Smooth muscle cell of the brain vasculature (primary cell): ENCODE measurements around the gene GABPB1.

Source experiments
- DNase-seq: peaks from one replicate; pipeline ENCODE4 v3.0.0-alpha.2; 2012; ENCODE audit warnings: low read depth, low spot score

GABPB1 gene

GRCh38 chr15:50277370-50277769, 77.6 kb downstream of the GABPB1 start:
- DNase-seq: no peak

DNA sequence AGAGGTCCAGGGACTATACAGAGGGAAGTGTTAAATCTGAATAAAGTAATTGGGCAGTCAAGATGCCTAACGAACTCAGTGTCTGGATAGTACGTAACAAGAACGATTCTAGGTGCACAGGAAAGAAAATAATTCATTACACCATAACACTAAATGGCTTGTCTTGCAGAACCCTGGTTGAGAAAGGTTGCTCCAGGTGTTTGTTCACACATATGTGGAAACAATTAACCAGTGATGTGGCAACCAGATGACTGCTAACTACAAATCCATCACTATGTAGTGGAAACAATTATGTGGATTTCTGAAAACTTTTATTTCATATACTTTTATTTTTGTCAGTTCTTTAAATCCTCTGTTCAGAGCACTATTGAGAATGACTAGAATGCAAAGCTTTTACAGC, 79.1 kb downstream of the GABPB1 start:
- no peak for DNase-seq

DNA sequence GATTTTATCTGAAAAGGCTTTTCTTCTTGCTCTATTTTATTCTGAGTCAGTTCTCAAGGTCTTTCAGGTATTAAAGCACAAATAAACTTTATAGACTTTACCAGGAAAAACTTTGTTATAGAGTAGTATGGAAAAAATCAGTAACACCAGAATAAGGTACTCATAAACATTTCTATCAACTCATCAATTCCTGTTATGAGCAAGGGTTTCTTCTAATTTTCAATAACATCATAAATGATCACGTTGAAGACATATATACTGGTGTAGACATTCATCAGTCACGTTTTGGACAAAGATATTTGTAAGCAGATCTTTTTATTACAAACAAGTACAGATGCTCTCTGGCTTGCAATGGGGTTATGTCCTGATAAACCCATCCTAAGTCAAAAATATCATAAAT, 79.9 kb downstream of the GABPB1 start:
- DNase-seq: no peak

DNA sequence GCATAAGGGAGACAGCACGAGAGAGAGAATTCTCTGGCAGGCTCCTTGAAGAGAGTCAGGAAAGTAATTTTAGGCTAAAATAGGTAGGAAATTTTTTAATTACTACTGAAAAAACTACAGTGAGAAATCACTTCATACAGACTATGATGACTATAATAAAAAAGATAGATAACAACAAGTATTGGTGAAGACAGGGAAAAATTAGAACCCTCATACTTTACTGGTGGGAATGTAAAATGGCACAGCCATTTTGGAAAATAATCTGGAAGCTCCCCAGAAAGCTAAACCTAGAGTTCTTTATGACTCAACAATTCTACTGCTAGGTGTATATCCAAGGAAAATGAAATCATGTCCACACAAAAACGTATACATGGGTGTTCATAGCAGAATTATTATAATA, 87.4 kb downstream of the GABPB1 start:
- DNase-seq: no peak

GRCh38 chr15:50265620-50266019, 89.4 kb downstream of the GABPB1 start, which contains the start of gene HDC:
Gene HDC (minus strand): TSS chr15:50265726. CDS start chr15:50265623, 103 bp downstream.
- DNase-seq: no peak

DNA sequence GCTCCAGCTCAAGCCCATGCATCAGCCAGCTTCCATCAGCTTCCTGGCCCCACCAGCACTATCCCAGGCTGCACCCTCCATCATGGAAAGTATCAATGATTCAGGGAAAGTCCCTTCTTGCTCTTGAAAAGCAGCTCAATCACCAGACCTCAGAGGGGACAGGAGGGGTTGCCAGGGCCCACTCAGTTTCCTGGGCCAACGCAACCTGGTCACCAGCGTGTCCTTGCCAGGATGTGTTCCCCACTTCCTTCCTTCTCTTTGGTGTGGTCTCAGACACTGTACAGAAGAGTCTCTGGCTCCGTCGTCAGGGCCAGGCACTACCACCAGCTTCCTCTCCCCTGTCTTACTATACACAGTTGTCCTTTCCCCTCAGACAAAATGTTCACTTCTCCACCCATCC, 92.5 kb downstream of the GABPB1 start:
- no peak for DNase-seq

GRCh38 chr15:50261981-50262380, 93.0 kb downstream of the GABPB1 start:
- no peak for DNase-seq

DNA sequence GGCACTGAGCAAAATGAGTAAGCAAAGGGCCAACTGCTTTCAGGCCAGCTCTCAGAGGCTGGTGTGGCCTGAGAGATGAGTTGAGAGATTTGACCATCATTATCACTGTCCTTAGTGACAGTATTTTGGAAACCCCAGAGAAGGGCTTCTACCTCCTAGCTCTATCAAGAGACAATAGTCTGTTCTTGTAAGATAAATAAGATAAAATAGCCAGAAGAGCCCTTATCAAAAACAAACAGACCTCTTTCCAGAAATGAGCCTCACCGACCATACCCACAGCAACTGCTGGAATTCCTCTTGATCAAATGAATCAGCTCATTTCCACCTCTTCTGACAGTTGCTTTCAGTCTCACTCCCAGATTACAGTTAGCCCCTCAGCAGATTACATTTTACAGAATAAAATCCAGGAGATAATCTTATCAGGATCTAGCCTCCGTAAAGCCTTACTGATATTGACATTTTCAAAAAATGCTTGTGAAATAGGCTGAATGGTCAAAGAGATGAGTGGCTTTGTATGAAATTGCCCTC, 94.0 kb downstream of the GABPB1 start:
- DNase-seq: no peak

DNA sequence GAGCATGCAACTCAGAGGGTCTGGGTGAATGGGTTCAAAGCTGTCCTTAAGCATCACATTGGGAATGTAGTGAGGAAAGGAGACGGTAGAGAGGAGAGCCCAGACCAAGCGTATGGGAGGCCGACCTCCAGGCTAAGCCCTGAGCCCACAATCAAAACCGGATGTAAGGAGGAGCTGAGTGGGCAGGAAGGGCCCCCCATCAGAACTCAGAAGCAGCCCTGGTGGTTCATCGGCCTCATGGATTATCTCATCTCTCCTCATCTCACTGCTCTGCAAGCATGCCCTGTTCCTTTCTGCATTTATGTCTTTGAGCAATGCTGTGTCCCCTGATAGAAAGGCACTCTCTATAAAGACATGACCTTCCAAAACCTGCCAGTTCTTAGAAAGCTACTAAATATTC, 95.7 kb downstream of the GABPB1 start:
- no peak for DNase-seq

DNA sequence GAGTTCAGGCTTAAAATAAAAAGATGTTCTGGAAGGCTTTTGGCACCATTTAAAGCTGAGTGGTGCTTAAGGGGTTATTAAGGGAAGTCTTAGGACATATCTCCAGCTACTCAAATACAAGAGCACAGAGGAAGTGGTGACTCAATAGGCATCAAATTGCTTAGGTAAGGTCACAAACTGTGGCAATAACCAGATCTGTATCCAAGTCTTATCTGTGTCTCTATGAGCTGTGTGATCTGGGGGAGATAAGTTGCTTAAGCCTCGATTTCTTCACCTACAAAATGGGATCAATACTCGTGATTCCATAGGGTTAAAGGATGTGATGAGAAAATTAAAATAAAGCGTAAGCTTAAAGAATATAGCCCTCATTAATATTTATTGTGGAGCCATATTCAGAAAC, 97.1 kb downstream of the GABPB1 start:
- no peak for DNase-seq

GRCh38 chr15:50257332-50257731, 97.7 kb downstream of the GABPB1 start:
- DNase-seq: no peak

GRCh38 chr15:50256188-50257041, 98.6 kb downstream of the GABPB1 start:
- DNase-seq: no peak

DNA sequence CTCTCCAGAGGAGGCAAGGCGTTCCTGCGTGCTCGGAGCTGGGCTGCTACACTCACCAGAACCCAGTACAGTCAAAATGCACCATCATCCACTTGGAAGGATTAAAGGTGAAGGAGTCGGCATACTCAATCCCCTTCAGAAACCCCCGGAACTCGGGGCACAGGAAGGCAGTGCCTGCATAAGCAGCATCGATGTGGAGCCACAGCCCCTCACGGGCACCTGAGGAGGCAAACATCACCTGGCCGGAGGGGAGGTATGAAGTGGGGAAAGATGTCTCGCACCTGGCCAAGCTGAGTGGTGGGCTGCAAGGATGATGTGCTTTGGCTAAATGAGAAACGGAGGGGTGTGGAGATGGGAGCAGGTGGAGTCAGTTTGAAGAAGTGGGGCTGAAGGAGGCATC, 102.4 kb downstream of the GABPB1 start:
- DNase-seq: no peak

GRCh38 chr15:50251638-50252182, 103.3 kb downstream of the GABPB1 start:
- DNase-seq: no peak

- DNase-seq: no peak
Observed at GRCh38 chr15:50250760-50251394, 104.1 kb downstream of the GABPB1 start.

DNA sequence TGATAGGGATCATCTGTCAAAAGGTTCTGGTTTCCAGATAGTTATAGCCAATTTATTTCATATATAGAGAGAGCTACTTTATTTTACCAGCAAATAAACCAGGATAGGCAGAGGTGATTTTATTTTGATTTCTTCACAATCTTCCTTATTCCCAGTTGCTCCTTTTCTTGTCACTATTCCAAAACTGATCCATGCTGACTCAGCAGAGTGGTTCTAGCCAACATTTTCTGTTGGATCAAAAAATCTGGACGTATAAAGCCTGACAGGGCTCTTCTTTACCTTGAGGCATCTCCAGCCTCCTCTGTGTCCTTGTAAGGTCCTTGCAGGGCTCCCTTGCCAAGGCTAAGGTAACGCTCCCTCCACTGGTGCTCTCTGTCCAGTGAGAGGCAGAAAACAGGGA, 105.3 kb downstream of the GABPB1 start:
- DNase-seq: no peak

- no peak for DNase-seq
Observed at GRCh38 chr15:50248994-50249582, 105.9 kb downstream of the GABPB1 start.

DNA sequence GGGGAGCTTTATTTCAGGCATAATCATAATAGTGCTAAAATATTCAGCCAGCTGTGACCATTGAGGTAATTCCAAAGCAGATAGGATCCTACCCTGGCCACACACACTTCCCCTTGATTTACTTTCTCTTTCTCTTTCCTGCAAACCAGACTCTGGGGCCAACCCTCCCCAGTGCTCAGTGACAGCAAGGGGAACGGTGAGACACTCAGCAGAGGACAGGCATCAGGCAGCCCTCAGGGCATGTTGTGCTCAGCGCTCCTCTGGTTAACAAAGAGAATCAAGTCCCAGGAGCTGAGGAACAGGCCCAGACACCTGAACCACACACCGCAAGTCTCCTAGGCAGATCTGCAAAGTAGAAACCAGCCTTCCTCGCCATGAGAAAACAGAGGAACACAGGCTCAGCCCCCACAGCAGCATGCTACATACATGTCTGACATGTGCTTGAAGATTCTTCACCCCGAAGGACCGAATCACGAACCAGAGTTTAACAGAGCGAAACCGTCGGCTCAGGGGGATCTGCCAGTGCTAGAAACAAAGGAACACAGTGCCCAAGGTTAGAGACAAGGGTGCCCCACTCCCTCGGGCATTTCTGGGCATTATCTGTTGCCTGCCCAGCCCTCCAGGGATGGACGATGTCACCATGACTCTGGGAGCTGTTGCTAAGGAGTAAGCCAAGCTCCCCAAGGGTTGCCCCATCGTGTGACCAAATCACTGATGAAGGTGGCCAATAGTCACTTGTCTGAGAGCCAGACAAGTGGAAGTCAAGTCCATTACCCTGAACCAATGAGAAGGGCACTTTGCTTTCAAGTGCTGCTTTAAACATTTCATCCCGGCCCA, 107.0 kb downstream of the GABPB1 start:
- no peak for DNase-seq

DNA sequence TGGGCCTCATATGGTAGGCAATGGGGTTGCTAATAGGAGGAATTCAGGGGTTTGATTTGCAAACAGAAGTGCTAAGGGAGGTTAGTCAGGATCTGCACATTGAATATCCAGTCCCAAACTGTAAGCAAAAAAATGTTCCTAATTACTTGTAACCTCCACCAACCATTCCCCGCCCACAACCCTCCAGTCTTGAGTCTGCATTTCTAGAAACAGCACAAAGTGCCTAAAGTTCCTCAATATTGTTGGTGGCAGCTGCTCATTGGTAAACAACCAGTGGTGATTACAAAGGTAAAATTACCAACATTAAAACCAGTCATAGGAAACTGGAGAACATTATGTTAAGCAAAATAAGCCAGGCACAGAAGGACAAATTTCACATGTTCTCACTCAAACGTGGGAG, 108.4 kb downstream of the GABPB1 start:
- DNase-seq: no peak

- DNase-seq: no peak
Observed at GRCh38 chr15:50244959-50245624, 109.9 kb downstream of the GABPB1 start.

GRCh38 chr15:50244153-50244552, 110.8 kb downstream of the GABPB1 start:
- no peak for DNase-seq
